ENCODE data around the gene PAMR1.

Gene PAMR1

DNA sequence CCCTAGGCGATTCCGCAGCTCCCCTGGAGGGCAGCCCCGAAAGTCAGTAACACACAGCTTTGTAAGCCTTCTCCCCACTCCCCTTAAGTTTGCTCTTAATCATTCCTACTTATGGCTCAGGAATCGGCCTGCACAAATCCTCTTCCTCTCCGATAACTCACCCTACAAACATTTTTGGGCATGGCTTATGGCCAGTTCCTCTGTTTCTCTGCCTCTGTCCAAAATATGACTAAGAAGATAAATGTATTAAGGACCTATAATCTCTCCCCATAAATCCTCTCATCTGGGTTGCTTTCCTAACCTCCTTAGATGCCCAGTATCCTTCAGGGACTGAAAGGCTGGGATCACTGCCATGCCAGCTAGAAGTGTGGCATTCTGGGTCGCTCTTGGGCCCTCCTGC lies 41.0 kb downstream of the PAMR1 start:
- Histone ChIP-seq H3K9me3 (ENCODE audit: control insufficient read depth, low read length) (no peaks in the 10 kb centered on the region), H3K27me3 (ENCODE audit: control insufficient read depth, insufficient read depth, low read length, poor library complexity, severe bottlenecking) (no peaks in the 10 kb centered on the region), H3K4me3 (ENCODE audit: insufficient read depth, low read depth, low read length) (no peak overlapping the region), H3K4me1 (ENCODE audit: control insufficient read depth, insufficient read depth, low read length) (no peaks in the 10 kb centered on the region), H3K27ac (ENCODE audit: insufficient read depth, low read depth, low read length, poor library complexity, severe bottlenecking) (no peak overlapping the region), H3K36me3 (ENCODE audit: control insufficient read depth, insufficient read depth, low read length) (peaks cover 27% of the 10 kb centered on the region)
- WGBS, 2 experiments: 88 to 89% methylated on average over 6 of the region's 6 CpGs

DNA sequence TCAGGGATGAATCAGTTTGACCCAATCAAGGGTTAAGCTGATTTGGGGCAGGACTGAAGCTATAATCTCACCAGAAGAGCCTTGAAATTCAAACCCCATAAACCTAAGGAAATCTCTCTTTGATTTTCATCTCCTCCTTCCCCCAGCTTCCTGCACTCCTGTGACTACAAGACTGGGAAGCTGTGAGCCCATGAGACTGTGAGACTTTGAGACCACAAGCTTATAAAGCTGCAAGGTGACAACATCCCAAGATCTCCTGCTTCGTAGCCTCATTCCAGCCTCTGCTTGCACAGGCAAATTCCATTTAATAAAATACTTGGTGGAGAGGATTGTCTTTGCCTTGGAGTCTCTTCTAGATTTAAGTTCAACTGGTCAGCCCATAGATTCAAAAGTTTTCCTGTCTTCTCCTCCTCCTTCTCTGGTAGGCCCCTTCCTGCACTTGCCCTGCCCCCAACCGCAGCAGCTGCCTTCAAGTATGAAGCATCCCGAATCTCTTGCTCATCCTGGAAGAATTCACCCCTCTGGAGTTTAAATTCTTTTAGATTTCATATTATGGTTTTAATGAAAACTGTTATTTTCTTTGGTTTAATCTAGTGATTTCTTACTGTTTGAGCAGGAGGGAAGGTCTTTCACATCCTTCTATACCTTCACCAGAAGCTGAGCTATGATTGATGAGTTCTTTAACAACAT lies 42.1 kb downstream of the PAMR1 start:
- peaks cover 7% of the 10 kb centered on the region for H3K4me1 ChIP-seq (ENCODE audit: control insufficient read depth, insufficient read depth, low read length)
- 91 to 98% methylated on average over 3 of the region's 3 CpGs for WGBS, 2 experiments

DNA sequence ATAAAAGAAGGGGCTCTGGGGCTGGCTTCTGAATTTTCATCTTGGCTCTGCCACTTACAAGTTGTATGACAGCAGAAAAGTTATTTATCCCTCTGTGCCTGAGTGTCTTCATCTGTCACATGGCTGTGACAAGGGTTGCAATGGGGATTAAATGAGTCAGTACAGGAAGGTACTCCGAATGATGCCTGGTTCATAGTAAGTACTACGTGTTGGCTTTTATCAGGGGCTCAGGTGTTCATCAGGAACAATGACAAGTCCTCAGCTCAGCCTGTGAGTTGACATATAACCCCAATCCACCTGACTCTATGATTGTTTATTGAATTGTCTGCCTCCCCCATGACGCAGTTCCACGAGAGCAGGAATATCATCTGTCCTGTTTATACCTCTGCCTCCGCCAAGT lies 45.7 kb downstream of the PAMR1 start:
- Histone ChIP-seq H3K27ac (ENCODE audit: insufficient read depth, low read depth, low read length, poor library complexity, severe bottlenecking) (no peak overlapping the region), H3K4me1 (ENCODE audit: control insufficient read depth, insufficient read depth, low read length) (peaks cover 8% of the 10 kb centered on the region), H3K4me3 (ENCODE audit: insufficient read depth, low read depth, low read length) (no peak overlapping the region), H3K36me3 (ENCODE audit: control insufficient read depth, insufficient read depth, low read length) (peaks cover 19% of the 10 kb centered on the region), H3K27me3 (ENCODE audit: control insufficient read depth, insufficient read depth, low read length, poor library complexity, severe bottlenecking) (no peaks in the 10 kb centered on the region), H3K9me3 (ENCODE audit: control insufficient read depth, low read length) (no peaks in the 10 kb centered on the region)
- 93 to 96% methylated on average over 5 of the region's 5 CpGs for WGBS, 2 experiments

More for the DNA sequence above, 42.1 kb downstream of the PAMR1 start:
- Histone ChIP-seq H3K4me3 (ENCODE audit: insufficient read depth, low read depth, low read length) (no peak overlapping the region), H3K36me3 (ENCODE audit: control insufficient read depth, insufficient read depth, low read length) (peaks cover 19% of the 10 kb centered on the region), H3K27ac (ENCODE audit: insufficient read depth, low read depth, low read length, poor library complexity, severe bottlenecking) (no peak overlapping the region), H3K27me3 (ENCODE audit: control insufficient read depth, insufficient read depth, low read length, poor library complexity, severe bottlenecking) (no peaks in the 10 kb centered on the region), H3K9me3 (ENCODE audit: control insufficient read depth, low read length) (no peaks in the 10 kb centered on the region)

DNA sequence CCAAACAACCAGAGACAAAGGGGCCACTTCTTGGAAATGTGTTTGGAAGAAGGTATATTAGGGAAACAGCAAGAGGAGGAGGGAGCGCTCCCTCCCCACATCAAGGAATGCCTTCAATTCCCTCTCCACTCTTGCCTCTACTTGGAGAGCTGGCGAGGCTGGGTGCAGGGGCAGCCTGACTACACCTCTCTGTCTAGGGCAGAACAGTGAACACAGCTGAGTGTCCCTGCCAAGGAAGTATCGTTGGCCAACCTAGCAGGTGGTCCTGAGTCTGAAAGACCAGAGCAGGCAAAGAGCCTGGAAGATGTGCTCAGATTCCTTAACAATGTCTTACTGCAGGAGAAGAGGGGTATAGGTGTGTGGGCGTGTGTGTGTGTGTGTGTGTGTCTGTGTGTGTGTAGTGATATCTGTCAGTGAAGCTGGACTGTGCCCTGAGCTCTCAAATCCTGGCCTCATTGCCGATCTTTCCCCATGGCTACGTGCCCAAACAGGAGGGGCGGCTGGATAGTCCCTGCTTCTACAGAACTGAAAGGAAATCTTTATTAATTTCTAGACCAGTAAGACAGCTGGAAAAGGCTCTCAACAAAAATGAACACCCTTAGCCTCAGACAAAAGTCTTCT lies 46.8 kb downstream of the PAMR1 start:
- Histone ChIP-seq H3K9me3 (ENCODE audit: control insufficient read depth, low read length) (no peaks in the 10 kb centered on the region), H3K36me3 (ENCODE audit: control insufficient read depth, insufficient read depth, low read length) (peaks cover 12% of the 10 kb centered on the region), H3K27me3 (ENCODE audit: control insufficient read depth, insufficient read depth, low read length, poor library complexity, severe bottlenecking) (no peaks in the 10 kb centered on the region), H3K4me1 (ENCODE audit: control insufficient read depth, insufficient read depth, low read length) (peaks cover 8% of the 10 kb centered on the region), H3K27ac (ENCODE audit: insufficient read depth, low read depth, low read length, poor library complexity, severe bottlenecking) (no peak overlapping the region), H3K4me3 (ENCODE audit: insufficient read depth, low read depth, low read length) (no peak overlapping the region)
- 81 to 82% methylated on average over 7 of the region's 7 CpGs for WGBS, 2 experiments

DNA sequence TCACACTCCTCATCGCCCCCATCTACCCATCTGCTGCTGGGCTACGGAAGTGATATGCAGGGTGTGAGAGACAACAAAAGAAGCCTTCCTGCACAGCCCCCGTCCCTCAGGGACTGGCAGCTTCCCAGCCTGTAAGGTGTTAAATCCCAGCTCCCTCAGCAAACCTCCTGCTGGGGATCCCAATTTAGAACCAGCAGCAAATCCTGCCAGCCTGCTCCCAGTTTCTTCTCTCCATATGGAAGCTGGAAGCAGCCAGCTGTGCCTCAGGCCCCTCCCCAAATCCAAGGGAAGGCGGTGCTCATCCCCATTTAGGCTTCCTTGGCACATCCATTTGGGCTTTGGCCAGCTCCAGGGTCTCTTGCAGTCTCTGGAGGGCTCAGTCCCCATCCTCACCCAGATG lies 47.5 kb downstream of the PAMR1 start:
- H3K9me3 ChIP-seq (ENCODE audit: control insufficient read depth, low read length): no peaks in the 10 kb centered on the region
- H3K27me3 ChIP-seq (ENCODE audit: control insufficient read depth, insufficient read depth, low read length, poor library complexity, severe bottlenecking): no peaks in the 10 kb centered on the region
- peaks cover 8% of the 10 kb centered on the region for H3K4me1 ChIP-seq (ENCODE audit: control insufficient read depth, insufficient read depth, low read length)
- H3K36me3 ChIP-seq (ENCODE audit: control insufficient read depth, insufficient read depth, low read length): peaks cover 5% of the 10 kb centered on the region
- H3K27ac ChIP-seq (ENCODE audit: insufficient read depth, low read depth, low read length, poor library complexity, severe bottlenecking): no peak overlapping the region
- no peak overlapping the region for H3K4me3 ChIP-seq (ENCODE audit: insufficient read depth, low read depth, low read length)
- 37 to 46% methylated on average over 4 of the region's 4 CpGs for WGBS, 2 experiments

DNA sequence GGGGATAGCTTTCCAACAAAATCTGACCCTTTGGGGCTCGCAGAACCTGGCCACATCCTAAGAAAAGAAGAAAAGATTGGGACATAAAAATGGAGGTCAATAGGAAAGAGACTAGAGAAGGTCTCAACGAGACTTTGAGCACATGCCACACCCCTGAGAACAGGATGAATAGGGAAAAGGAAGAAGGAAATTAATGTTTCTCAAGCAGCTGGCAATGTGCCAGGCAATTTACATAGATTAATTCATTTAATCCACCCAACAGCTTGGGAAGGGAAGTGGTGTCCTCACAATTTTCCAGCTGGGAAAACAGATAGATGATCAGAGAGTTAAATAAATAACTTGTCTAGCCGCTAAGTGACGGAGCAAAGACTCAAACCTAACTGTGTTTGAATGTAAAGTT lies 50.7 kb downstream of the PAMR1 start:
- Histone ChIP-seq H3K4me3 (ENCODE audit: insufficient read depth, low read depth, low read length) (no peak overlapping the region), H3K9me3 (ENCODE audit: control insufficient read depth, low read length) (no peaks in the 10 kb centered on the region), H3K4me1 (ENCODE audit: control insufficient read depth, insufficient read depth, low read length) (peaks cover 8% of the 10 kb centered on the region), H3K27me3 (ENCODE audit: control insufficient read depth, insufficient read depth, low read length, poor library complexity, severe bottlenecking) (no peaks in the 10 kb centered on the region), H3K36me3 (ENCODE audit: control insufficient read depth, insufficient read depth, low read length) (peaks cover 6% of the 10 kb centered on the region), H3K27ac (ENCODE audit: insufficient read depth, low read depth, low read length, poor library complexity, severe bottlenecking) (no peak overlapping the region)
- 94 to 97% methylated on average over 4 of the region's 4 CpGs for WGBS, 2 experiments

DNA sequence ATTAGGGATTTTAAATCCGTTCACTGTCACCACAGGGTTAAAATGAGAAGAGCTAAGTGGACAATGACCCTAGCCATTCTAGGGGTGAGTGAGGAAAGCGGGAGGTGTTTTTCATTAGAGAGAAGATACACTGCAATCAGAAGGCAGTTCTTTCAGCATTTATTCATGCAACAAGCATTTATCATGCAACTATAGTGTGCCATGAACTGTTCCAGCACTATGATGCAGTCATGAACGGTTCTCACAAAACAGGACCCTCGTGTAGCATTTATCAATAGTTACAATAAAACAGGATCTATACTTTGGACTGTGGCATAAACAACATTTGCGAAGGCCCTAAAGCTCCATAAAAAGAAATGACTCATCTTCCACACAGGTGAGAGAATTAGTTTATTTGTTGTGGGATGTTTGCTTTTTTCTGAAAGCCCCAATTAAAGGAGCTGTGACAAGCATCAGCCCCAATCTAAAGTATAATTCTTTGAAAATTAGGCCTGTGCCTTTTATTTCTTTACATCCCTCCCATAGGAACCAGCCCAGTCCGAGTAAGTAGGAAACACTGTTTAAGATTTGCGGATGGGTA lies 51.5 kb downstream of the PAMR1 start:
- H3K27me3 ChIP-seq (ENCODE audit: control insufficient read depth, insufficient read depth, low read length, poor library complexity, severe bottlenecking): no peaks in the 10 kb centered on the region
- peaks cover 7% of the 10 kb centered on the region for H3K4me1 ChIP-seq (ENCODE audit: control insufficient read depth, insufficient read depth, low read length)
- WGBS, 2 experiments: 89 to 94% methylated on average over 6 to 7 of the region's 7 CpGs
- H3K9me3 ChIP-seq (ENCODE audit: control insufficient read depth, low read length): no peaks in the 10 kb centered on the region
- H3K4me3 ChIP-seq (ENCODE audit: insufficient read depth, low read depth, low read length): no peak overlapping the region
- no peak overlapping the region for H3K27ac ChIP-seq (ENCODE audit: insufficient read depth, low read depth, low read length, poor library complexity, severe bottlenecking)
- H3K36me3 ChIP-seq (ENCODE audit: control insufficient read depth, insufficient read depth, low read length): peaks cover 11% of the 10 kb centered on the region

DNA sequence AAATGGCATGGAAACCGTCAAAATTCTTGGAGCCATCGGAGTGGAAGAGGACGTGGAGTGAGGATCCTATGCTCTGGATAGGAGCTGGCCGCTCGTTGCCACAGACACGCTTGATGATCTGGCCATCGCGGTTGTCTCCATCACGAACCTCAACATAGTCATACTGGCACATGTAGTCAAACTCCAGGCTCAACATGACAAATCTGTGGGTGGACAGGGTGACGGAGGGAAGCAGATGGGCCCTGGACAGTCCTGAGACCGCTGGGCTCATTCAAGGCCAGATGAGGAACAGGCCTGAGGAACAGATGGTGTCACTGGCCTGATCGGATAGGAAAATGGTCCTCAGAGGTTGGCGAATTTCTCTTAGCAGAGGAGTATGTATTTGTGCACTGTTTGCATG lies 54.8 kb downstream of the PAMR1 start:
- Histone ChIP-seq H3K27me3 (ENCODE audit: control insufficient read depth, insufficient read depth, low read length, poor library complexity, severe bottlenecking) (no peaks in the 10 kb centered on the region), H3K4me1 (ENCODE audit: control insufficient read depth, insufficient read depth, low read length) (no peaks in the 10 kb centered on the region), H3K27ac (ENCODE audit: insufficient read depth, low read depth, low read length, poor library complexity, severe bottlenecking) (no peak overlapping the region), H3K36me3 (ENCODE audit: control insufficient read depth, insufficient read depth, low read length) (peaks cover 17% of the 10 kb centered on the region), H3K9me3 (ENCODE audit: control insufficient read depth, low read length) (no peaks in the 10 kb centered on the region), H3K4me3 (ENCODE audit: insufficient read depth, low read depth, low read length) (no peak overlapping the region)
- WGBS, 2 experiments: 95 to 96% methylated on average over 13 of the region's 13 CpGs

DNA sequence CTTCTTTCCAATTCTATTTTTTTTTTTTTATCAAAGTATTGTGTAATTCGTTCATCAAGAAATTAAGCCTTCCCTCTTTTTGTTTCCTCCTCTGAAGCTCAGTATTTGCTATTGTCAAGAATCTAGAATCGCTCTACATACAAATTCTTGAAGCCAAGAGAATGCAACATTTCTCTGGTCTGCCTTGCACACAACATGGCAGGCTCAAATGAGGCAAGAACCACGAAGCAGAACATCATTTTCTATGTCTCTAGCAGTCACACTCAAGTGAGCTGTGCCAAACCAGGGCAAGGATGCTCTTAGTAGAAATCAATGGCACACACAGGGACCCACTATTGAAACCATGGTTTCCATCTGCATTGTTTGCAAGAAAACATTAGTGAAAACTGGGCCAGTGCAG lies 59.4 kb downstream of the PAMR1 start:
- H3K36me3 ChIP-seq (ENCODE audit: control insufficient read depth, insufficient read depth, low read length): peaks cover 20% of the 10 kb centered on the region
- no peak overlapping the region for H3K27ac ChIP-seq (ENCODE audit: insufficient read depth, low read depth, low read length, poor library complexity, severe bottlenecking)
- no peaks in the 10 kb centered on the region for H3K27me3 ChIP-seq (ENCODE audit: control insufficient read depth, insufficient read depth, low read length, poor library complexity, severe bottlenecking)
- 93% methylated on average over 3 of the region's 3 CpGs for WGBS, 2 experiments
- no peaks in the 10 kb centered on the region for H3K4me1 ChIP-seq (ENCODE audit: control insufficient read depth, insufficient read depth, low read length)
- H3K9me3 ChIP-seq (ENCODE audit: control insufficient read depth, low read length): no peaks in the 10 kb centered on the region
- H3K4me3 ChIP-seq (ENCODE audit: insufficient read depth, low read depth, low read length): no peak overlapping the region

DNA sequence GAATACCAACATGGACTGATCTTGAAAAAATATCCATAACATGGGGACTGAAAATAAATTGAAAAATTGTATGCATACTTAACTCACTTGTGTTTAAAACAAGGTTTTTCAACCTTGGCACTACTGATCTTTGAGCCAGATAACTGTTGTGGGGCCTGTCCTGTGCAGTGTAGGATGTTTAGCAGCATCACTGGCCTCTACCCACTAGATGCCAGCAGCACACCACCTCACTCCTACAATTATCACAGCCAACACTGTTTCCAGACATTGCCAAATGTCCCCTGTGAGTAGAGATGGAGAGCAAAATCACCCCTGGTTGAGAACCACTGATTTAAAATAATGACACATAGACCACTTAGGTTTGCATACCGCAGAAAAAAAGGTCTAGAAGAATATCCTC lies 61.1 kb downstream of the PAMR1 start:
- no peaks in the 10 kb centered on the region for H3K9me3 ChIP-seq (ENCODE audit: control insufficient read depth, low read length)
- H3K27ac ChIP-seq (ENCODE audit: insufficient read depth, low read depth, low read length, poor library complexity, severe bottlenecking): no peak overlapping the region
- 88 to 90% methylated on average over 1 of the region's 1 CpG for WGBS, 2 experiments
- no peak overlapping the region for H3K4me3 ChIP-seq (ENCODE audit: insufficient read depth, low read depth, low read length)
- no peaks in the 10 kb centered on the region for H3K4me1 ChIP-seq (ENCODE audit: control insufficient read depth, insufficient read depth, low read length)
- peaks cover 11% of the 10 kb centered on the region for H3K36me3 ChIP-seq (ENCODE audit: control insufficient read depth, insufficient read depth, low read length)
- H3K27me3 ChIP-seq (ENCODE audit: control insufficient read depth, insufficient read depth, low read length, poor library complexity, severe bottlenecking): no peaks in the 10 kb centered on the region
